HCT116 (cell line): Measurements from ENCODE around the gene INPP5J. TPM values are rescaled to one million over a fixed set of nuclear protein-coding genes. Genes with fewer than 3 reads are reported as not detected.

Experiments used
- ATAC-seq: fragments of 200-7000 bp; cut with Tn5 transposase; 2 replicates; pipeline ENCODE4 v1.9.1; 2020; ENCODE audit warnings: mild to moderate bottlenecking, moderate library complexity
- BruUV-seq: library from RNA; stranded (reverse); fragments of 400-500 nt; replicated peaks from 2 replicates; lab custom pipeline; 2021; lab: Mats Ljungman, UMichigan
- CTCF ChIA-PET: fragments of 300-600 bp; sonication (Branson Sonifier 250); formaldehyde crosslinking; loops from one replicate; lab custom pipeline; 2021; ENCODE audit warnings: antibody characterized with exemption; lab: Charles Lee
- POLR2A ChIA-PET: fragments of 300-600, 350-600 bp; sonication (Branson Sonifier 250); formaldehyde crosslinking; loops from one replicate; lab custom pipeline; 2021; ENCODE audit warnings: antibody characterized with exemption; lab: Charles Lee
- RAD21 ChIA-PET, 2 experiments: fragments of 300-600 bp; sonication (Branson Sonifier 250); formaldehyde crosslinking; loops; one replicate each; lab custom pipeline; 2023; ENCODE audit warnings: low total read pairs in 2 of 2; ENCODE audit not compliant: uncharacterized antibody in 2 of 2, unreplicated experiment in 2 of 2, low non-redundant PET in 1 of 2; lab: Charles Lee
- DNase-seq: peaks from one replicate; pipeline ENCODE4 v3.0.0-alpha.2; 2010; ENCODE audit warnings: low read depth, low spot score
- H2AFZ ChIP-seq: fragments of 200-600 bp; shearing (Covaris generic), sonication (generic); 2 replicates; pipeline ENCODE4 v1.6.1; 2017; ENCODE audit warnings: low read depth, mixed run types, mixed read lengths, antibody characterized with exemption, low read length; ENCODE audit not compliant: poor library complexity, severe bottlenecking
- H3K27ac ChIP-seq: 2 replicates; pipeline ENCODE4 v1.5.1; 2012; ENCODE audit warnings: low read depth, low read length
- H3K27me3 ChIP-seq: fragments of 200-600 bp; sonication (generic); 2 replicates; pipeline ENCODE4 v1.6.1; 2016; ENCODE audit warnings: mixed run types, low read length, mixed read lengths; ENCODE audit not compliant: insufficient read depth
- H3K36me3 ChIP-seq, 2 experiments: fragments of 200-500 bp in 1 of 2; fragments of 200-600 bp in 1 of 2; sonication (Bioruptor generic) in 1 of 2; sonication (generic) in 1 of 2; 2 replicates each; pipeline versions ENCODE4 v1.5.1 to v1.6.1; 2014 to 2016; ENCODE audit warnings: low read length in 2 of 2, inconsistent platforms in 1 of 2, mixed read lengths in 1 of 2, mixed run types in 1 of 2; ENCODE audit not compliant: insufficient read depth in 2 of 2, control insufficient read depth in 1 of 2
- H3K4me1 ChIP-seq, 2 experiments: fragments of 200-600 bp in 1 of 2; sonication (generic) in 1 of 2; 2 replicates each; pipeline versions ENCODE4 v1.5.1 to v1.6.1; 2012 to 2017; ENCODE audit warnings: low read length in 2 of 2, inconsistent platforms in 1 of 2, mild to moderate bottlenecking in 1 of 2, mixed read lengths in 1 of 2, mixed run types in 1 of 2, moderate library complexity in 1 of 2; ENCODE audit not compliant: insufficient read depth in 2 of 2, control insufficient read depth in 1 of 2
- H3K4me2 ChIP-seq: fragments of 200-600 bp; sonication (generic); 2 replicates; pipeline ENCODE4 v1.6.1; 2017; ENCODE audit warnings: mixed run types, low read length, mixed read lengths
- H3K4me3 ChIP-seq, 2 experiments: fragments of 200-600 bp in 1 of 2; sonication (generic) in 1 of 2; replicated peaks in 1 of 2; 2 replicates each; pipeline ENCODE4 v1.5.1; 2011 to 2016; ENCODE audit warnings: low read length in 2 of 2, control low read depth in 1 of 2, low read depth in 1 of 2, mild to moderate bottlenecking in 1 of 2, mixed read lengths in 1 of 2, mixed run types in 1 of 2
- H3K79me2 ChIP-seq: fragments of 200-600 bp; sonication (generic); 2 replicates; pipeline ENCODE4 v1.6.1; 2017; ENCODE audit warnings: mild to moderate bottlenecking, mixed run types, low read length, moderate library complexity, mixed read lengths; ENCODE audit not compliant: insufficient read depth
- H3K9ac ChIP-seq: fragments of 200-600 bp; sonication (generic); 2 replicates; pipeline ENCODE4 v1.6.1; 2016; ENCODE audit warnings: low read length, mixed read lengths
- H3K9me2 ChIP-seq: fragments of 200-600 bp; sonication (generic), shearing (Covaris generic); 2 replicates; pipeline ENCODE4 v1.6.1; 2017; ENCODE audit warnings: mixed run types, mild to moderate bottlenecking, moderate library complexity; ENCODE audit not compliant: insufficient read depth
- H3K9me3 ChIP-seq, 2 experiments: fragments of 200-500 bp in 1 of 2; fragments of 200-600 bp in 1 of 2; sonication (Bioruptor generic) in 1 of 2; sonication (generic) in 1 of 2; 2 replicates each; pipeline ENCODE4 v1.6.1; 2014 to 2017; ENCODE audit warnings: low read length in 2 of 2, mixed read lengths in 2 of 2, inconsistent platforms in 1 of 2, low read depth in 1 of 2, mild to moderate bottlenecking in 1 of 2, mixed run types in 1 of 2, moderate library complexity in 1 of 2; ENCODE audit not compliant: control insufficient read depth in 1 of 2, insufficient read depth in 1 of 2
- H4K20me1 ChIP-seq: fragments of 200-600 bp; sonication (generic), shearing (Covaris generic); 2 replicates; pipeline ENCODE4 v1.6.1; 2017; ENCODE audit warnings: mixed run types, mild to moderate bottlenecking, moderate library complexity; ENCODE audit not compliant: insufficient read depth
- CBX3 ChIP-seq: IDR thresholded peaks from 2 replicates; pipeline ENCODE4 v1.6.1; 2012; ENCODE audit warnings: low read depth
- CEBPB ChIP-seq: IDR thresholded peaks from 2 replicates; pipeline ENCODE4 v1.6.1; 2012; ENCODE audit warnings: low read depth
- EGR1 ChIP-seq: IDR thresholded peaks from 2 replicates; pipeline ENCODE4 v1.6.1; 2012; ENCODE audit warnings: low read depth
- ELF1 ChIP-seq: IDR thresholded peaks from 2 replicates; pipeline ENCODE4 v1.6.1; 2012; ENCODE audit warnings: low read depth, borderline replicate concordance
- EZH2 ChIP-seq: fragments of 200-600 bp; sonication (generic); IDR thresholded peaks from 2 replicates; pipeline ENCODE4 v1.6.1; 2017; ENCODE audit warnings: antibody characterized with exemption, mixed run types
- JUND ChIP-seq: IDR thresholded peaks from 2 replicates; pipeline ENCODE4 v1.6.1; 2012
- POLR2A ChIP-seq: IDR thresholded peaks from 2 replicates; pipeline ENCODE4 v1.7.0; 2011; ENCODE audit warnings: borderline replicate concordance; ENCODE audit not compliant: insufficient read depth, insufficient read length; ENCODE audit errors: extremely low read depth
- RAD21 ChIP-seq: IDR thresholded peaks from 2 replicates; pipeline ENCODE4 v1.6.1; 2012; ENCODE audit warnings: low read depth, mild to moderate bottlenecking
- SIN3A ChIP-seq: IDR thresholded peaks from 2 replicates; pipeline ENCODE4 v1.6.1; 2012; ENCODE audit warnings: low read depth
- TCF7L2 ChIP-seq: IDR thresholded peaks from 2 replicates; pipeline ENCODE4 v1.7.0; 2011; ENCODE audit warnings: borderline replicate concordance, inconsistent platforms; ENCODE audit not compliant: insufficient read depth, insufficient read length; ENCODE audit errors: extremely low read depth
- YY1 ChIP-seq: IDR thresholded peaks from 2 replicates; pipeline ENCODE4 v1.6.1; 2011; ENCODE audit warnings: low read length, low read depth, moderate library complexity, mild to moderate bottlenecking; ENCODE audit not compliant: insufficient replicate concordance; ENCODE audit errors: extremely low read depth
- ZBTB33 ChIP-seq: IDR thresholded peaks from 2 replicates; pipeline ENCODE4 v1.6.1; 2011; ENCODE audit warnings: mild to moderate bottlenecking, low read length, moderate library complexity; ENCODE audit not compliant: insufficient replicate concordance; ENCODE audit errors: extremely low read depth
- ZFX ChIP-seq: fragments of 450-650 bp; IDR thresholded peaks from 2 replicates; pipeline ENCODE4 v1.6.1; 2017
- ZNF274 ChIP-seq: fragments of 200-500 bp; sonication (Bioruptor generic); IDR thresholded peaks from 2 replicates; pipeline ENCODE4 v1.6.1; 2014; ENCODE audit warnings: mild to moderate bottlenecking, low read depth, low read length, inconsistent platforms
- intact Hi-C: fragments of 100-400 bp; cut with micrococcal nuclease; formaldehyde crosslinking; loops from 2 replicates; pipeline ENCODE4 v1.10.0; 2022
- total RNA-seq: library from RNA; stranded (reverse); gene quantifications from one replicate; pipeline ENCODE4 v1.2.1, GENCODE V29; 2021; ENCODE audit not compliant: unreplicated experiment
- TF ChIP-seq, protein P1 (sequence below): IDR thresholded peaks from 2 replicates; pipeline ENCODE4 v1.6.1; 2012
- TF ChIP-seq, protein P2 (sequence below): IDR thresholded peaks from 2 replicates; pipeline ENCODE4 v1.6.1; 2012; ENCODE audit warnings: low read depth

The INPP5J gene
- total RNA-seq, 1 experiment from 2014 or later, result 8.9 TPM

DNA sequence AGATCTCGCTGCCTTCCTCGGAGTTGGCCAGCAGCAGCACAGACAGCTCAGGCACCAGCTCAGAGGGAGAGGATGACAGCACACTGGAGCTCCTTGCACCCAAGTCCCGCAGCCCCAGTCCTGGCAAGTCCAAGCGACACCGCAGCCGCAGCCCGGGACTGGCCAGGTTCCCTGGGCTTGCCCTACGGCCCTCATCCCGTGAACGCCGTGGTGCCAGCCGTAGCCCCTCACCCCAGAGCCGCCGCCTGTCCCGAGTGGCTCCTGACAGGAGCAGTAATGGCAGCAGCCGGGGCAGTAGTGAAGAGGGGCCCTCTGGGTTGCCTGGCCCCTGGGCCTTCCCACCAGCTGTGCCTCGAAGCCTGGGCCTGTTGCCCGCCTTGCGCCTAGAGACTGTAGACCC, 11.1 kb downstream of the INPP5J start:
- H3K27ac ChIP-seq, result no peak overlapping the region
- no peak for ATAC-seq

More for the DNA sequence above, 11.1 kb downstream of the INPP5J start:
- H3K9me2 ChIP-seq, result no peaks in the 10 kb centered on the region
- BruUV-seq, result no TSS peak
- ChIA-PET CTCF (no interaction called here), RAD21 (no interaction called here), POLR2A (no interaction called here)
- H3K79me2 ChIP-seq, result no peaks in the 10 kb centered on the region
- peaks cover 0 to 4% of the 10 kb centered on the region in 2 experiments; a peak in 2 of 4 replicates for H3K4me1 ChIP-seq
- no peaks in the 10 kb centered on the region for H4K20me1 ChIP-seq
- TF ChIP-seq ZBTB33, result no peak
- TF ChIP-seq, protein P1, sequence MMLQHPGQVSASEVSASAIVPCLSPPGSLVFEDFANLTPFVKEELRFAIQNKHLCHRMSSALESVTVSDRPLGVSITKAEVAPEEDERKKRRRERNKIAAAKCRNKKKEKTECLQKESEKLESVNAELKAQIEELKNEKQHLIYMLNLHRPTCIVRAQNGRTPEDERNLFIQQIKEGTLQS, result no peak
- no peak for TF ChIP-seq CBX3
- TF ChIP-seq, protein P2, sequence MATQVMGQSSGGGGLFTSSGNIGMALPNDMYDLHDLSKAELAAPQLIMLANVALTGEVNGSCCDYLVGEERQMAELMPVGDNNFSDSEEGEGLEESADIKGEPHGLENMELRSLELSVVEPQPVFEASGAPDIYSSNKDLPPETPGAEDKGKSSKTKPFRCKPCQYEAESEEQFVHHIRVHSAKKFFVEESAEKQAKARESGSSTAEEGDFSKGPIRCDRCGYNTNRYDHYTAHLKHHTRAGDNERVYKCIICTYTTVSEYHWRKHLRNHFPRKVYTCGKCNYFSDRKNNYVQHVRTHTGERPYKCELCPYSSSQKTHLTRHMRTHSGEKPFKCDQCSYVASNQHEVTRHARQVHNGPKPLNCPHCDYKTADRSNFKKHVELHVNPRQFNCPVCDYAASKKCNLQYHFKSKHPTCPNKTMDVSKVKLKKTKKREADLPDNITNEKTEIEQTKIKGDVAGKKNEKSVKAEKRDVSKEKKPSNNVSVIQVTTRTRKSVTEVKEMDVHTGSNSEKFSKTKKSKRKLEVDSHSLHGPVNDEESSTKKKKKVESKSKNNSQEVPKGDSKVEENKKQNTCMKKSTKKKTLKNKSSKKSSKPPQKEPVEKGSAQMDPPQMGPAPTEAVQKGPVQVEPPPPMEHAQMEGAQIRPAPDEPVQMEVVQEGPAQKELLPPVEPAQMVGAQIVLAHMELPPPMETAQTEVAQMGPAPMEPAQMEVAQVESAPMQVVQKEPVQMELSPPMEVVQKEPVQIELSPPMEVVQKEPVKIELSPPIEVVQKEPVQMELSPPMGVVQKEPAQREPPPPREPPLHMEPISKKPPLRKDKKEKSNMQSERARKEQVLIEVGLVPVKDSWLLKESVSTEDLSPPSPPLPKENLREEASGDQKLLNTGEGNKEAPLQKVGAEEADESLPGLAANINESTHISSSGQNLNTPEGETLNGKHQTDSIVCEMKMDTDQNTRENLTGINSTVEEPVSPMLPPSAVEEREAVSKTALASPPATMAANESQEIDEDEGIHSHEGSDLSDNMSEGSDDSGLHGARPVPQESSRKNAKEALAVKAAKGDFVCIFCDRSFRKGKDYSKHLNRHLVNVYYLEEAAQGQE, result no peak
- no peak for TF ChIP-seq CEBPB
- TF ChIP-seq JUND, result no peak
- TF ChIP-seq SIN3A, result no peak
- TF ChIP-seq ZFX, result no peak
- TF ChIP-seq TCF7L2, result no peak
- no peak for TF ChIP-seq RAD21
- TF ChIP-seq POLR2A, result no peak
- no peak for TF ChIP-seq ELF1
- TF ChIP-seq EZH2, result no peak
- no peak for TF ChIP-seq ZNF274
- TF ChIP-seq YY1, result no peak
- TF ChIP-seq EGR1, result no peak
- no peaks in the 10 kb centered on the region for H3K9me3 ChIP-seq
- H3K4me2 ChIP-seq, result no peak overlapping the region
- H3K4me3 ChIP-seq, result no peak overlapping the region
- H3K27me3 ChIP-seq, result no peaks in the 10 kb centered on the region
- no peak overlapping the region for H2AFZ ChIP-seq
- no peak overlapping the region for H3K9ac ChIP-seq
- no peak for DNase-seq
- intact Hi-C loops, result no loop called here
- H3K36me3 ChIP-seq, result no peaks in the 10 kb centered on the region
